Transverse colon (tissue), 4 donors: ENCODE measurements around the gene PPP1R14B. TPM values are rescaled to one million over a fixed set of nuclear protein-coding genes. Genes with fewer than 3 reads are reported as not detected.

ENCODE experiments used
- DNase-seq: peaks from one replicate; pipeline ENCODE4 v3.0.0-alpha.2; 2019
- H3K27ac ChIP-seq, 4 donors: fragments of 200-600 bp; sonication (generic); 2 replicates each; pipeline ENCODE4 v1.5.1; 2016 to 2018; ENCODE audit warnings: inconsistent platforms in 4 of 4
- H3K27me3 ChIP-seq: fragments of 200-600 bp; sonication (generic); 2 replicates; pipeline ENCODE4 v1.5.1; 2017; ENCODE audit warnings: inconsistent platforms
- H3K36me3 ChIP-seq, 4 donors: fragments of 200-600 bp; sonication (generic); 2 replicates each; pipeline ENCODE4 v1.5.1; 2017 to 2019; ENCODE audit warnings: inconsistent platforms in 4 of 4
- H3K4me1 ChIP-seq, 4 donors: fragments of 200-600 bp; sonication (generic); 2 replicates each; pipeline ENCODE4 v1.5.1; 2017 to 2020; ENCODE audit warnings: inconsistent platforms in 4 of 4
- H3K4me3 ChIP-seq, 4 donors: fragments of 200-600 bp; sonication (generic); 1 replicate in 1 of 4; 2 replicates in 3 of 4; pipeline versions ENCODE4 v1.5.1 to v1.6.1; 2017 to 2019; ENCODE audit warnings: inconsistent platforms in 4 of 4
- H3K9me3 ChIP-seq, 2 donors: fragments of 200-600 bp; sonication (generic); 2 replicates each; pipeline ENCODE4 v1.5.1; 2017 to 2019; ENCODE audit warnings: inconsistent platforms in 2 of 2
- EP300 ChIP-seq: sonication (generic); formaldehyde crosslinking; IDR thresholded peaks from one replicate; pipeline ENCODE4 v1.6.1; 2017; ENCODE audit warnings: antibody characterized with exemption, low read depth
- POLR2A ChIP-seq: fragments of 450-650 bp; IDR thresholded peaks from one replicate; pipeline ENCODE4 v1.6.1; 2016; ENCODE audit warnings: antibody characterized with exemption, mild to moderate bottlenecking, moderate library complexity
- POLR2AphosphoS5 ChIP-seq, 3 donors: sonication (generic); formaldehyde crosslinking; IDR thresholded peaks; one replicate each; pipeline ENCODE4 v1.6.1; 2016; ENCODE audit warnings: antibody characterized with exemption in 3 of 3
- WGBS, 2 donors: methylation state at CpG; one replicate each; pipeline ENCODE4 v1.1.5; 2018; ENCODE audit warnings: low coverage in 1 of 2; 5-methylcytosine and 5-hydroxymethylcytosine counted together
- in situ Hi-C, 4 donors: fragments of 200-750 bp; cut with MboI; loops; one replicate each; pipeline versions ENCODE4 v1.15.0 to v1.15.1; 2017; ENCODE audit warnings: low sequenced_read_pairs in 3 of 4, low pct_ligation_motif_present in 1 of 4, low pct_unique_long_range_greater_than_20kb in 1 of 4
- intact Hi-C: fragments of 100-400 bp; cut with DNase I; formaldehyde crosslinking; loops from one replicate; pipeline ENCODE4 v1.15.1; 2023; ENCODE audit warnings: low total_unique reads
- total RNA-seq, 4 donors: library from RNA; depleted of rRNA; stranded (reverse); fragments of >200 nt; gene quantifications; one replicate each; pipeline ENCODE4 v1.1.0, GENCODE V29; 2016
- TF ChIP-seq, protein P1 (sequence below), 5 experiments: fragments of 200-600 bp in 3 of 5; fragments of 450-650 bp in 2 of 5; sonication (generic) in 3 of 5; IDR thresholded peaks; 1 replicate in 2 of 5; 2 replicates in 3 of 5; pipeline ENCODE4 v1.5.1; 2016 to 2017; ENCODE audit warnings: antibody characterized with exemption in 5 of 5, inconsistent platforms in 3 of 5, mild to moderate bottlenecking in 2 of 5, moderate library complexity in 1 of 5

The PPP1R14B gene
- total RNA-seq, 4 donors from 2014 or later, result 62.8 to 80.4 (median 73.2) TPM

DNA sequence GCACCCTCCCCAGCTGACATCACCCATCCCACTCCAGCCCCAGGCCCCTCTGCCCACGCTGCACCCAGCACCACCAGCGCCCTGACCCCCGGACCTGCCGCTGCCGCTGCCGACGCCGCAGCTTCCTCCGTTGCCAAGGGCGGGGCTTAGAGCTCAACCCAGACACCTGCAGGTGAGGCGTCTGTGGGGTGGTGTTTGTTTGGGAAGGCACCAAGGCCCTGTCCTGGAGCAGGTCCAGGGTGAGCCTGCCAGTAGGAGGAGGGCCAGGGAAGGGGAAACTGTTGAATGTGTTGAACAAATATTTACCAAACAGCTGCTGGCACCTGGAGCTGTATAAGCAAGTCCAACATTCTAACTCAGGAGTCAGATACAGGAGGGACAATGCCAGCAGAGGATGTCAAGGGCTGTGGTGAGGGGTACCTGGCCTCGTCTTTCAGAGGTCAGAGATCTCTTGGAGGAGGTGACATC lies 9.2 kb downstream of the PPP1R14B start:
- peak; percentile 89 for DNase-seq
- Histone ChIP-seq H3K36me3 (no peaks in the 10 kb centered on the region), H3K4me1 (peaks cover 20 to 72% (median 58%) of the 10 kb centered on the region in 4 donors), H3K27me3 (no peaks in the 10 kb centered on the region), H3K27ac (peak overlapping the region; percentile 96 to 100 (median 98)), H3K9me3 (no peaks in the 10 kb centered on the region), H3K4me3 (no peak overlapping the region)
- TF ChIP-seq POLR2A (peak; percentile 60), EP300 (no peak), POLR2AphosphoS5 (IDR thresholded peaks at IDR 0.05) (peak; percentile 57 to 71 (median 64))
- TF ChIP-seq, protein P1, sequence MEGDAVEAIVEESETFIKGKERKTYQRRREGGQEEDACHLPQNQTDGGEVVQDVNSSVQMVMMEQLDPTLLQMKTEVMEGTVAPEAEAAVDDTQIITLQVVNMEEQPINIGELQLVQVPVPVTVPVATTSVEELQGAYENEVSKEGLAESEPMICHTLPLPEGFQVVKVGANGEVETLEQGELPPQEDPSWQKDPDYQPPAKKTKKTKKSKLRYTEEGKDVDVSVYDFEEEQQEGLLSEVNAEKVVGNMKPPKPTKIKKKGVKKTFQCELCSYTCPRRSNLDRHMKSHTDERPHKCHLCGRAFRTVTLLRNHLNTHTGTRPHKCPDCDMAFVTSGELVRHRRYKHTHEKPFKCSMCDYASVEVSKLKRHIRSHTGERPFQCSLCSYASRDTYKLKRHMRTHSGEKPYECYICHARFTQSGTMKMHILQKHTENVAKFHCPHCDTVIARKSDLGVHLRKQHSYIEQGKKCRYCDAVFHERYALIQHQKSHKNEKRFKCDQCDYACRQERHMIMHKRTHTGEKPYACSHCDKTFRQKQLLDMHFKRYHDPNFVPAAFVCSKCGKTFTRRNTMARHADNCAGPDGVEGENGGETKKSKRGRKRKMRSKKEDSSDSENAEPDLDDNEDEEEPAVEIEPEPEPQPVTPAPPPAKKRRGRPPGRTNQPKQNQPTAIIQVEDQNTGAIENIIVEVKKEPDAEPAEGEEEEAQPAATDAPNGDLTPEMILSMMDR (IDR thresholded peaks at IDR 0.05), result peak in 2 of 5 experiments; percentile 20 to 44
- WGBS, 2 donors, result 53% methylated on average over 12 of the region's 12 CpGs; no CpG with 5 or more reads in 1 of the 2 donors
- intact Hi-C loops, result no loop called here
- in situ Hi-C loops, result no loop called here

DNA sequence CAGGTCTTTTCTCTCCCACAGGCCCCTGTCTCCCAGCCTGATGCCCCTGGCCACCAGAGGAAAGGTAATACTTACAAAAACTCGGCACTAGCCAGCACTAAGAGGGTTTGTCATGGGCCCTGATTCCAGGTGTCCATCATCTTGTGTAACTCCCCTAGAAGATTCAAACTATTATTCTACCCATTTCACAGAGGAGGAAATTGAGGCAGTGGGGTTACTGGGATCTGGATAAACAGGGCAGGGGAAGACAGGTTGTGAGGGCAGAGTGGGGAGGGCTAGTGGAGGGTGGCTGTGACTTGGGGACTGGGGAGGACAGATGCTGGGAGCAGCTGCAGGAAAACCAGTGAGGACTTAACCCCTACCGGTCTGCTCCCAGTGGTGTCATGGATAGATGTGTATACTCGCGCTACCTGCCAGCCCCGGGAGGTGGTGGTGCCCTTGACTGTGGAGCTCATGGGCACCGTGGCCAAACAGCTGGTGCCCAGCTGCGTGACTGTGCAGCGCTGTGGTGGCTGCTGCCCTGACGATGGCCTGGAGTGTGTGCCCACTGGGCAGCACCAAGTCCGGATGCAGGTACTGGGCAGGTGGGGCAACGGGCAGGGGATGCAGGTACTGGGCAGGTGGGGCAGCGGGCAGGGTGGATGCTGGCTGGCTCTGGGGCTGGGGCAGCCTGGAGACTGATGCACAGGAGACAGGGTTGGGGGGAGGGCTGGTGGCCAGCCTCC lies 11.1 kb downstream of the PPP1R14B start:
- no peaks in the 10 kb centered on the region for H3K9me3 ChIP-seq
- no peak for TF ChIP-seq POLR2A
- TF ChIP-seq, protein P1 (IDR thresholded peaks at IDR 0.05), result no peak
- no peak for TF ChIP-seq POLR2AphosphoS5 (IDR thresholded peaks at IDR 0.05)
- no peak for TF ChIP-seq EP300
- no peaks in the 10 kb centered on the region for H3K27me3 ChIP-seq
- WGBS, 2 donors, result 74% methylated on average over 12 of the region's 12 CpGs; no CpG with 5 or more reads in 1 of the 2 donors
- H3K27ac ChIP-seq, result peak overlapping the region; percentile 81 to 95 (median 87)
- peaks cover 18 to 84% (median 63%) of the 10 kb centered on the region in 4 donors for H3K4me1 ChIP-seq
- DNase-seq, result peak; percentile 11
- no peaks in the 10 kb centered on the region for H3K36me3 ChIP-seq
- peak overlapping the region; percentile 59 to 77 (median 70) for H3K4me3 ChIP-seq
- intact Hi-C loops (no loop called here), in situ Hi-C loops (no loop called here)

DNA sequence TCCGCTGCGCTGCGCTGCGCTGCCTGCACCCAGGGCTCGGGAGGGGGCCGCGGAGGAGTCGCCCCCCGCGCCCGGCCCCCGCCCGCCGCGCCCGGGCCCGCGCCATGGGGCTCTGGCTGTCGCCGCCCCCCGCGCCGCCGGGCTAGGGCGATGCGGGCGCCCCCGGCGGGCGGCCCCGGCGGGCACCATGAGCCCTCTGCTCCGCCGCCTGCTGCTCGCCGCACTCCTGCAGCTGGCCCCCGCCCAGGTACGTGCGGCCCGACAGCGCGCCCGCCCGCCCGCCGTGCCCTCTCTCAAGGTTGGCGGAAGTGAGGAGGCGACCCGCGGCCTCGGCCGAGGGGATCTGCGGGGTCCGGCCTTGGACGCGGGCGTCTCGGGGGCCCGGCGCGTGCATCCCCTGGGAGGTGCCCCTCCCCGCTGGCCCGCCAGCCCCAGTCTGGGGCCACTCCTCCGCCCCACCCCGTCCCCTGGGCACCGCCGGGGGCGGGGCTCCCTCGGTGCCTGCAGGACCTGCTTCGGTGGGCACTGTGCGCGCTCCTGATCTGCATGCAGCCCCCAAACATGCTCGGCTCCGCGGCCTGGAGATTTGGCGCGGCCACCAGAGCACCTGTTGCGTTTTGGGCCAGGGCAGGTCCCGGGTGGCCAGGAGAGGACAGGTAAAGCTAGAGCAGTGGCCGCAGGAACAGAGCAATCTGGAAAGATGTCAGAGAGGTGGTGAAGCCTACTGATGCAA lies 11.9 kb downstream of the PPP1R14B start:
- H3K36me3 ChIP-seq, result no peaks in the 10 kb centered on the region
- peak overlapping the region; percentile 81 to 95 (median 87) for H3K27ac ChIP-seq
- peaks cover 12 to 78% (median 58%) of the 10 kb centered on the region in 4 donors for H3K4me1 ChIP-seq
- in situ Hi-C loops (no loop called here), intact Hi-C loops (no loop called here)
- H3K4me3 ChIP-seq, result peak overlapping the region; percentile 59 to 77 (median 70)
- H3K9me3 ChIP-seq, result no peaks in the 10 kb centered on the region
- TF ChIP-seq POLR2A, result peak; percentile 42
- peak; percentile 15 to 66 (median 53) for TF ChIP-seq POLR2AphosphoS5 (IDR thresholded peaks at IDR 0.05)
- no peak for TF ChIP-seq EP300
- DNase-seq, result peak; percentile 77
- no peaks in the 10 kb centered on the region for H3K27me3 ChIP-seq
- WGBS, 2 donors, result 2% methylated on average over 36 of the region's 80 CpGs; no CpG with 5 or more reads in 1 of the 2 donors

DNA sequence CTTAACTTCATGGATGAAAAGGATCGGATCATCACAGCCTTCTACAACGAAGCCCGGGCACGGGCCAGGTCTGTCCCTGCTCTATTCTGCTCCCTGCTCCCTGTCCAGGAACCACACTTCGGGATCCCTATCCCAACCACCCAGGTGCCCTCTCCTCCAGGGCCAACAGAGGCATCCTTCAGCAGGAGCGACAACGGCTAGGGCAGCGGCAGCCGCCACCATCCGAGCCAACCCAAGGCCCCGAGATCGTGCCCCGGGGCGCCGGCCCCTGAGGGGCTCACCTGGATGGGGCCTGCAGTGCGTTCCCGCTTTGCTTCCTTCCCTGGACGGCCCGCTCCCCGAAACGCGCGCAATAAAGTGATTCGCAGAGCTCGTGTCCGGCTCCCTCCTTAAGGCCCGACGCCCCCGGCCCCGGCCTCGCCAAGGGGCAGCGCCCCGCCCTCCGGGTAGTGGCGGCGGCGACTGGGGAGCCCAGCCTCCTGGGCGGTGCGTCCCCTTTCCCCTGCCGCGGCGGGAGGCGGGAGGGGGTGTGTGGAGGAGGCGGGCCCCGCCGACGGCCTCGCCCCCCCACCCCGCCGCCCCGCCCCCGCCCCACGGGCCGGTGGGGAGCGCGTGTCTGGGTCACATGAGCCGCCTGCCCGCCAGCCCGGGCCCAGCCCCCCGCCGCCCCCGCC lies 12.7 kb downstream of the PPP1R14B start, which contains the start of gene VEGFB:
VEGFB (plus strand) TSS at position 672 of the 674 bp plus-strand sequence. CDS start 250 bp downstream, outside the sequence.
- peaks cover 15 to 78% (median 59%) of the 10 kb centered on the region in 4 donors for H3K4me1 ChIP-seq
- intact Hi-C loops (no loop called here), in situ Hi-C loops (no loop called here)

More for the DNA sequence above, 12.7 kb downstream of the PPP1R14B start, which contains the start of gene VEGFB:
- Histone ChIP-seq H3K4me3 (peak within 1 kb of the TSS; percentile 59 to 77 (median 70)), H3K27me3 (no peaks in the 10 kb centered on the region), H3K27ac (peak within 1 kb of the TSS; percentile 81 to 95 (median 87)), H3K36me3 (no peaks in the 10 kb centered on the region), H3K9me3 (no peaks in the 10 kb centered on the region)
- TF ChIP-seq, protein P1 (IDR thresholded peaks at IDR 0.05), result no peak
- TF ChIP-seq POLR2AphosphoS5 (IDR thresholded peaks at IDR 0.05) (peak in 2 of 3 donors; percentile 49 to 76), POLR2A (peak; percentile 32), EP300 (no peak)
- WGBS, 2 donors, result 9% methylated on average over 21 of the region's 62 CpGs; no CpG with 5 or more reads in 1 of the 2 donors
- DNase-seq, result peak; percentile 86
